GM12891 (cell line): ENCODE measurements around the gene YWHAG.

Experiments used
- DNase-seq: peaks from one replicate; pipeline ENCODE4 v3.0.0; 2011; ENCODE audit warnings: low spot score; ENCODE audit not compliant: insufficient read length
- FAIRE-seq: peaks from 2 replicates; lab custom pipeline; 2011; peaks lifted over from hg19 to GRCh38; lab: Jason Lieb, UNC
- PAX5 ChIP-seq: IDR thresholded peaks from 2 replicates; pipeline ENCODE4 v1.6.1; 2011; ENCODE audit warnings: low read length, moderate library complexity, mild to moderate bottlenecking; ENCODE audit not compliant: insufficient read depth, severe bottlenecking
- POLR2A ChIP-seq: IDR thresholded peaks from 2 replicates; pipeline ENCODE4 v1.6.1; 2011; ENCODE audit warnings: low read depth, low read length, control low read depth
- POLR2AphosphoS5 ChIP-seq: IDR thresholded peaks from 2 replicates; pipeline ENCODE4 v1.6.1; 2011; ENCODE audit warnings: low read depth, low read length, control low read depth
- POU2F2 ChIP-seq: IDR thresholded peaks from 2 replicates; pipeline ENCODE4 v1.6.1; 2011; ENCODE audit warnings: low read depth, mild to moderate bottlenecking, control low read depth, low read length, moderate library complexity
- SPI1 ChIP-seq: IDR thresholded peaks from 2 replicates; pipeline ENCODE4 v1.6.1; 2011; ENCODE audit warnings: low read depth, low read length, control low read depth
- TAF1 ChIP-seq: IDR thresholded peaks from 2 replicates; pipeline ENCODE4 v1.6.1; 2011; ENCODE audit warnings: low read depth, low read length, control low read depth

Gene YWHAG

GRCh38 chr7:76285604-76286374, 73.0 kb downstream of the YWHAG start:
- FAIRE-seq: no peak
- DNase-seq: no peak
- TF ChIP-seq POLR2AphosphoS5 (no peak), SPI1 (no peak), POLR2A (no peak), TAF1 (no peak), POU2F2 (no peak), PAX5 (no peak)

GRCh38 chr7:76283254-76284159, 75.3 kb downstream of the YWHAG start:
- TF ChIP-seq PAX5: no peak
- TF ChIP-seq POLR2AphosphoS5: no peak
- TF ChIP-seq SPI1: no peak
- no peak for TF ChIP-seq POU2F2
- FAIRE-seq (no peak), DNase-seq (no peak)

- no peak for TF ChIP-seq PAX5
- TF ChIP-seq TAF1: no peak
- no peak for TF ChIP-seq SPI1
- no peak for TF ChIP-seq POLR2A
- TF ChIP-seq POLR2AphosphoS5: no peak
- no peak for TF ChIP-seq POU2F2
- DNase-seq (no peak), FAIRE-seq (no peak)
Observed at GRCh38 chr7:76282344-76283253, 76.2 kb downstream of the YWHAG start.

GRCh38 chr7:76281706-76282343, 77.0 kb downstream of the YWHAG start:
- DNase-seq (no peak), FAIRE-seq (no peak)
- no peak for TF ChIP-seq TAF1
- TF ChIP-seq POLR2A: no peak
- no peak for TF ChIP-seq PAX5
- no peak for TF ChIP-seq SPI1
- TF ChIP-seq POU2F2: no peak
- TF ChIP-seq POLR2AphosphoS5: no peak

- DNase-seq (no peak), FAIRE-seq (no peak)
- no peak for TF ChIP-seq POLR2A
- TF ChIP-seq PAX5: no peak
- no peak for TF ChIP-seq TAF1
- TF ChIP-seq POLR2AphosphoS5: no peak
- TF ChIP-seq SPI1: no peak
- TF ChIP-seq POU2F2: no peak
Observed at GRCh38 chr7:76281006-76281705, 77.6 kb downstream of the YWHAG start.

GRCh38 chr7:76280408-76280807, 78.4 kb downstream of the YWHAG start:
- FAIRE-seq: no peak
- TF ChIP-seq POLR2AphosphoS5 (no peak), POLR2A (no peak), SPI1 (no peak), PAX5 (no peak), TAF1 (no peak), POU2F2 (no peak)
- no peak for DNase-seq

- no peak for FAIRE-seq
- no peak for TF ChIP-seq PAX5
- no peak for TF ChIP-seq SPI1
- TF ChIP-seq POU2F2: no peak
- no peak for TF ChIP-seq POLR2AphosphoS5
- TF ChIP-seq POLR2A: no peak
- no peak for TF ChIP-seq TAF1
- DNase-seq: no peak
Observed at GRCh38 chr7:76278540-76278939, 80.3 kb downstream of the YWHAG start.
